ENCODE measurements around the gene ELANE. TPM values are rescaled to one million over a fixed set of nuclear protein-coding genes. Genes with fewer than 3 reads are reported as not detected.
"Not testable (repeated sequence)": the region's sequence is repeated elsewhere in the genome, so short reads cannot be mapped to it uniquely, and the experiment has no call there.

The ELANE gene
- total RNA-seq, 2 donors from 2014 or later: 0.41 TPM; not detected in 1

GRCh38 chr19:850979-851335 is 1.1 kb upstream of the ELANE start:
- Histone ChIP-seq H3K36me3 (no peaks in the 10 kb centered on the region), H3K27ac (peak overlapping the region; percentile 19 to 28), H3K9me3 (no peaks in the 10 kb centered on the region), H3K4me1 (ENCODE audit: control insufficient read depth in 1 of 2, low read depth in 2 of 2) (peaks cover 0 to 11% of the 10 kb centered on the region in 2 donors), H3K27me3 (replicated peaks; ENCODE audit: insufficient read depth) (peaks cover 5% of the 10 kb centered on the region), H3K4me3 (peak overlapping the region; percentile 48)
- TF ChIP-seq CTCF (IDR thresholded peaks at IDR 0.05): no peak
- DNase-seq (ENCODE audit: low spot score) (no peak), ATAC-seq (ENCODE audit: insufficient number of reproducible peaks, low FRiP score, low read depth) (no peak)

GRCh38 chr19:853014-853585 is 997 bp downstream of the ELANE start:
- H3K27ac ChIP-seq: no peak overlapping the region
- no peaks in the 10 kb centered on the region for H3K36me3 ChIP-seq
- no peak overlapping the region for H3K4me3 ChIP-seq
- no peak for ATAC-seq (ENCODE audit: insufficient number of reproducible peaks, low FRiP score, low read depth)
- H3K27me3 ChIP-seq (replicated peaks; ENCODE audit: insufficient read depth): no peaks in the 10 kb centered on the region
- peaks cover 0 to 11% of the 10 kb centered on the region in 2 donors for H3K4me1 ChIP-seq (ENCODE audit: control insufficient read depth in 1 of 2, low read depth in 2 of 2)
- no peak for TF ChIP-seq CTCF (IDR thresholded peaks at IDR 0.05)
- no peak for DNase-seq (ENCODE audit: low spot score)
- H3K9me3 ChIP-seq: no peaks in the 10 kb centered on the region

GRCh38 chr19:853614-854220 is 1.6 kb downstream of the ELANE start:
- H3K9me3 ChIP-seq; H3K27ac ChIP-seq; ATAC-seq (ENCODE audit: insufficient number of reproducible peaks, low FRiP score, low read depth); DNase-seq (ENCODE audit: low spot score); H3K4me3 ChIP-seq; H3K27me3 ChIP-seq (replicated peaks; ENCODE audit: insufficient read depth); H3K36me3 ChIP-seq: not testable (repeated sequence)
- peaks cover 0 to 11% of the 10 kb centered on the region in 2 donors for H3K4me1 ChIP-seq (ENCODE audit: control insufficient read depth in 1 of 2, low read depth in 2 of 2)

GRCh38 chr19:854549-854948 is 2.4 kb downstream of the ELANE start:
- DNase-seq (ENCODE audit: low spot score) (no peak), ATAC-seq (ENCODE audit: insufficient number of reproducible peaks, low FRiP score, low read depth) (no peak)
- Histone ChIP-seq H3K36me3 (no peaks in the 10 kb centered on the region), H3K4me1 (ENCODE audit: control insufficient read depth in 1 of 2, low read depth in 2 of 2) (peaks cover 0 to 11% of the 10 kb centered on the region in 2 donors), H3K9me3 (no peaks in the 10 kb centered on the region), H3K4me3 (no peak overlapping the region), H3K27ac (no peak overlapping the region), H3K27me3 (replicated peaks; ENCODE audit: insufficient read depth) (peaks cover 2% of the 10 kb centered on the region)
- TF ChIP-seq CTCF (IDR thresholded peaks at IDR 0.05): no peak

GRCh38 chr19:855142-855541 is 3.0 kb downstream of the ELANE start:
- H3K4me3 ChIP-seq: no peak overlapping the region
- no peaks in the 10 kb centered on the region for H3K36me3 ChIP-seq
- H3K9me3 ChIP-seq: no peaks in the 10 kb centered on the region
- ATAC-seq (ENCODE audit: insufficient number of reproducible peaks, low FRiP score, low read depth) (no peak), DNase-seq (ENCODE audit: low spot score) (no peak)
- peaks cover 0 to 10% of the 10 kb centered on the region in 2 donors for H3K4me1 ChIP-seq (ENCODE audit: control insufficient read depth in 1 of 2, low read depth in 2 of 2)
- no peak for TF ChIP-seq CTCF (IDR thresholded peaks at IDR 0.05)
- no peak overlapping the region for H3K27ac ChIP-seq
- H3K27me3 ChIP-seq (replicated peaks; ENCODE audit: insufficient read depth): peaks cover 7% of the 10 kb centered on the region

Measured in thoracic aorta (tissue), 2 donors.